B cell (primary cell): Measurements from ENCODE around the gene ATG4D.

ENCODE experiments used
- CTCF ChIP-seq: fragments of 200-600 bp; IDR thresholded peaks from one replicate; pipeline ENCODE4 v1.8.0; 2022; ENCODE audit warnings: antibody characterized with exemption, mild to moderate bottlenecking
- EZH2 ChIP-seq: IDR thresholded peaks from 2 replicates; pipeline ENCODE4 v1.6.1; 2012; ENCODE audit warnings: borderline replicate concordance, low read depth, mild to moderate bottlenecking, moderate library complexity, low read length; ENCODE audit not compliant: insufficient read depth, poor library complexity, severe bottlenecking

DNA sequence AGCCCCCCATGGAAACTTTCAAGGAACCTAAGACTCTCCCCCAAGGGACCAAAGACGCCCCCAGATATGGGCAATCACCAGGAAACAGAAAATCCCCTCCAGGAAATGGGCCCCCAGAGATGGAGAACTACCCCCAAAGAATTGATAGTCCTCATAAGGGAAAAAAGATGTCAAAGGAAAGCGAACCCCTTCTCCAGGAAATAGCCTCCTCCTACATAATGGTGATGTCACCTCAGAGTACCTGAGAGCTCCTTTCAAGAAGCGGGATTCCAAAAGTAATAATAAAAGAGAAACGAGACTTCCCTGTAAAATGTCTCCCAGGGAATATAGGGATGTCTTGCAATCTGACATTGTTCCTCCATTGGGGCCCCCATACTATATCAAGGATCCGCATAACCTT lies 24.0 kb downstream of the ATG4D start:
- no peak for TF ChIP-seq CTCF
- no peak for TF ChIP-seq EZH2
